ENCODE measurements around the gene LAMTOR3.
"Not testable (repeated sequence)": the region's sequence is repeated elsewhere in the genome, so short reads cannot be mapped to it uniquely, and the experiment has no call there.

- not testable (repeated sequence) for TF ChIP-seq CTCF, POLR2A (IDR thresholded peaks at IDR 0.05)
These were observed 64.2 kb downstream of the LAMTOR3 start for GRCh38 chr4:99830051-99830450.
